Measurements from ENCODE around the gene SLCO2A1. TPM values are rescaled to one million over a fixed set of nuclear protein-coding genes. Genes with fewer than 3 reads are reported as not detected.

The SLCO2A1 gene
- total and polyA plus RNA-seq, 2 of the 4 experiments (the other 2 are of a cell fraction) = under 0.01 to 1.5 TPM

- H2BK20ac ChIP-seq (ENCODE audit: low read depth, low read length) = no peak overlapping the region
- no peak overlapping the region for H4K8ac ChIP-seq (ENCODE audit: low read depth in 2 of 2, low read length in 2 of 2)
- no peak for TF ChIP-seq POLR2A (IDR thresholded peaks at IDR 0.05; ENCODE audit: low read depth, low read length)
- no peak for TF ChIP-seq MAZ (IDR thresholded peaks at IDR 0.05; ENCODE audit: borderline replicate concordance, low read depth, low read length)
- no peak for TF ChIP-seq BHLHE40 (IDR thresholded peaks at IDR 0.05; ENCODE audit: low read depth, low read length)
- TF ChIP-seq FOS (IDR thresholded peaks at IDR 0.05; ENCODE audit: low read depth, low read length) = no peak
- TF ChIP-seq SMC3 (IDR thresholded peaks at IDR 0.05; ENCODE audit: low read depth, low read length) = no peak
- no peak for TF ChIP-seq CEBPB (IDR thresholded peaks at IDR 0.05; ENCODE audit: low read depth, low read length)
- no peak for TF ChIP-seq CHD1 (IDR thresholded peaks at IDR 0.05; ENCODE audit: low read depth, low read length)
- no peak for TF ChIP-seq MXI1 (IDR thresholded peaks at IDR 0.05; ENCODE audit: borderline replicate concordance, low read depth, low read length)
- TF ChIP-seq ELK1 (IDR thresholded peaks at IDR 0.05; ENCODE audit: borderline replicate concordance, low read depth, low read length) = no peak
- TF ChIP-seq MAFK (IDR thresholded peaks at IDR 0.05; ENCODE audit: low read depth, low read length) = no peak
- TF ChIP-seq USF2 (IDR thresholded peaks at IDR 0.05; ENCODE audit: low read depth, low read length) = no peak
- H2AK5ac ChIP-seq (ENCODE audit: low read depth, low read length) = no peak overlapping the region
- no peak overlapping the region for H4K5ac ChIP-seq (ENCODE audit: low read depth, low read length)
- H3K9me1 ChIP-seq (ENCODE audit: insufficient read depth, low read length) = no peaks in the 10 kb centered on the region
- H2AK9ac ChIP-seq (replicated peaks; ENCODE audit: low read depth, low read length, poor library complexity) = no peak overlapping the region
- H3K27me3 ChIP-seq (ENCODE audit: control insufficient read depth, insufficient read depth, low read length) = peaks cover 4% of the 10 kb centered on the region; the same call in 1 of the 2 replicates
- ChIA-PET POLR2A (ENCODE audit: unreplicated experiment) (no interaction called here), CTCF (no interaction called here)
- H4K91ac ChIP-seq (ENCODE audit: insufficient read depth, low read depth, low read length) = no peak overlapping the region
- H2BK5ac ChIP-seq (ENCODE audit: low read depth, low read length, poor library complexity, severe bottlenecking) = no peak overlapping the region
- ATAC-seq (ENCODE audit: low read depth) (no peak), DNase-seq (no peak)
- H2AFZ ChIP-seq (replicated peaks; ENCODE audit: low read length, poor library complexity) = no peak overlapping the region
- no peaks in the 10 kb centered on the region for H3K4me1 ChIP-seq (ENCODE audit: control insufficient read depth, insufficient read depth, low read length)
- H3K18ac ChIP-seq (ENCODE audit: low read depth, low read length) = no peak overlapping the region
- in situ Hi-C loops (cut with MboI; ENCODE audit: low sequenced_read_pairs) (no loop called here), intact Hi-C loops (cut with micrococcal nuclease) (no loop called here), dilution Hi-C loops (cut with HindIII; ENCODE audit: low sequenced_read_pairs, unreplicated experiment) (no loop called here)
- no peak overlapping the region for H3K27ac ChIP-seq (ENCODE audit: insufficient read depth, low read length)
- no TSS peak for BruUV-seq (replicated peaks)
- no peak overlapping the region for H3K14ac ChIP-seq (replicated peaks; ENCODE audit: low read depth, low read length)
- 80% methylated on average over 3 of the region's 5 CpGs; no CpG with 5 or more reads in 1 of the 2 experiments for WGBS, 2 experiments (ENCODE audit: extremely low coverage in 2 of 2, insufficient read length in 1 of 2)
- no peak overlapping the region for H2BK120ac ChIP-seq (ENCODE audit: low read depth, low read length)
- no peak overlapping the region for H3K23ac ChIP-seq (ENCODE audit: low read depth, low read length)
- no peaks in the 10 kb centered on the region for H3K36me3 ChIP-seq (ENCODE audit: control insufficient read depth, insufficient read depth, low read length)
- no peak overlapping the region for H3K56ac ChIP-seq (ENCODE audit: extremely low read depth, insufficient read depth, low read length)
- no peak overlapping the region for H3K4me3 ChIP-seq (ENCODE audit: insufficient read depth, low read depth, low read length)
- H3K9me3 ChIP-seq (ENCODE audit: control insufficient read depth, insufficient read depth, low read length) = no peaks in the 10 kb centered on the region
- H2BK15ac ChIP-seq (ENCODE audit: low read depth, low read length) = no peak overlapping the region
- H3K4ac ChIP-seq (ENCODE audit: low read depth, low read length) = no peak overlapping the region
- no peak overlapping the region for H3K4me2 ChIP-seq (ENCODE audit: low read depth, low read length)
- no peaks in the 10 kb centered on the region for H3K79me1 ChIP-seq (ENCODE audit: low read depth in 1 of 2, low read length in 2 of 2)
- no peaks in the 10 kb centered on the region for H4K20me1 ChIP-seq (ENCODE audit: insufficient read depth, low read length)
- no peak overlapping the region for H3K9ac ChIP-seq (ENCODE audit: low read depth, low read length)
Observed at GRCh38 chr3:133970339-133970738, 59.4 kb downstream of the SLCO2A1 start.
